ENCODE results near the gene MS4A13. TPM values are rescaled to one million over a fixed set of nuclear protein-coding genes. Genes with fewer than 3 reads are reported as not detected.
A peak's percentile ranks its signal among the peaks of the same experiment; 100 is the strongest.

MS4A13 gene, protein sequence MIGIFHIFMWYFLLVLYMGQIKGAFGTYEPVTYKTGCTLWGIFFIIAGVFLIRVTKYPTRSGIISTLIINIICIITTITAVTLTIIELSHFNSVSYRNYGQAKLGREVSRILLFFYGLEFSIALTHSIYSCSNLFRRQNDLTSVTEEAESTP
- polyA plus RNA-seq = not detected

DNA sequence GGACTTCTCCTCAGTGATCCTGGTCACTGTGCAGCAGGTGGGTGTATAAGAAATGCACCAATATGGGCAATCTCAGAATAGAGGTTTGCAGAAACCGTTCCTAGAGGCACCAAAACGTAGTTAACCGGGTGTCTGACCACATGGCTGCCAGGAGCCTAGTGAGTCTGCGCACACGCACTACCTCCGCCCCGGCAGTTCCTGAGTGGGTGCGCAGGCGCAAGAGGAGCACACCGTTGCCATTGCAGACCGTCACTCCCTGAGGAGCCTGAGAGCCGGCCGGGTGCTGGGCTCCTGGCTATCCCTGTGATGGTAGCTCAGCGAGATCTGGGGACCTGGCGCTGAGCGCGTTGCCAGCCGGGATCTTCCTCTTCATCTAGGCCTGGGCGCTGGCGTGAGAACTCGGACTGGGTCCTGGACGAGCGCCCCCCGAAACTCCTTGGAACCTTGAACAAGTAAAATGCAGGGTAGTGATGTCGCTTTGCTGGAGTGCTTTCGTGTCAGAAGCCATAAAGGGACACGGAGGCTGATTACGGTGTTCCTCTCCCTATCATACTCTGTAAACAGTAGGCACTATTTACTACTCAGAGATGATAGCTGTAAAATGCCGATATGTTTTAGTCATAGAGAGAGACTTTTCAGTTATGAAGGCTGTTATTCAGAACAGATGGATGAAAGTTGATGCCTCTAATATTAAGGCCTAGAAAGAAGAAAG, at the start of gene MS4A13:
MS4A13 (plus strand) TSS at position 249 of the 712 bp plus-strand sequence. CDS start 2,692 bp downstream, outside the sequence.
- Mint-ChIP-seq H3K27ac (no peak within 1 kb of the TSS), H3K4me1 (no peaks in the 10 kb centered on the region), H3K9me3 (peaks cover 0 to 7% (median 0%) of the 10 kb centered on the region in 6 donors), H3K27me3 (ENCODE audit: low read depth in 3 of 3) (peaks cover 0 to 7% (median 4%) of the 10 kb centered on the region in 3 donors), H3K36me3 (no peaks in the 10 kb centered on the region), H3K4me3 (no peak within 1 kb of the TSS)
- no peak for DNase-seq

DNA sequence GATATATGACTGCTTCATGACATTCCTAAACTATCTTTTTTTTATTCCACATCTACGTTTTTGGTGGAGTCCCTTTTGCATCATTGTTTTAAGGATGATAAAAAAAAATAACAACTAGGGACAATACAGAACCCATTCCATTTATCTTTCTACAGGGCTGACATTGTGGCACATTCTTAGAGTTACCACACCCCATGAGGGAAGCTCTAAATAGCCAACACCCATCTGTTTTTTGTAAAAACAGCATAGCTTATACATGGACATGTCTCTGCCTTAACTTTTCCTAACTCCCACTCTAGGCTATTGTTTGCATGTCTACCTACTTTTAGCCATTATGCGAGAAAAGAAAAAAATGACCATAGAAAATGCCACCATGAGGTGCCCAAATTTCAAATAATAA, 46.4 kb upstream of the MS4A13 start:
- DNase-seq = no peak
- no peaks in the 10 kb centered on the region for H3K4me1 Mint-ChIP-seq
- H3K27me3 Mint-ChIP-seq (ENCODE audit: low read depth in 3 of 3) = peaks cover 4 to 9% (median 8%) of the 10 kb centered on the region in 3 donors
- no peaks in the 10 kb centered on the region for H3K9me3 Mint-ChIP-seq
- H3K36me3 Mint-ChIP-seq = peaks cover 0 to 4% (median 0%) of the 10 kb centered on the region in 3 donors
- no peak overlapping the region for H3K4me3 Mint-ChIP-seq
- H3K27ac Mint-ChIP-seq = no peak overlapping the region

DNA sequence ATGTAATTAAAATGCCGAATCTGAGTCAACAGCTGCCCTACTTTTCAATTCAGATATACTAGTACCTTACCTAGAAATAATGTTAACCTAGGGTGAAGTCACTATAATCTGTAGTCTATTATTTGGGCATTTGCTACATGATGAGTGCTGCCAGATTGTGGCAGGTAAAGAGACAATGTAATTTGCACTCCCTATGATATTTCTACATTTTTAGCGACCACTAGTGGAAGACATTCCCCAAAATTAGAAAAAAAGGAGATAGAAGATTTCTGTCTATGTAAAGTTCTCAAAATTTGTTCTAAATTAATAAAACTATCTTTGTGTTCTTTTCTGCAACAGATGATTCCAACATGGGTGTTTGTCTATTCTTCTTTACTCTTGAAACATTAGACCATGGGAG, 45.5 kb upstream of the MS4A13 start:
- no peak for DNase-seq
- no peak overlapping the region for H3K27ac Mint-ChIP-seq
- peaks cover 0 to 4% (median 0%) of the 10 kb centered on the region in 3 donors for H3K36me3 Mint-ChIP-seq
- no peaks in the 10 kb centered on the region for H3K9me3 Mint-ChIP-seq
- H3K4me1 Mint-ChIP-seq = no peaks in the 10 kb centered on the region
- H3K27me3 Mint-ChIP-seq (ENCODE audit: low read depth in 3 of 3) = peaks cover 4 to 9% (median 7%) of the 10 kb centered on the region in 3 donors
- no peak overlapping the region for H3K4me3 Mint-ChIP-seq

DNA sequence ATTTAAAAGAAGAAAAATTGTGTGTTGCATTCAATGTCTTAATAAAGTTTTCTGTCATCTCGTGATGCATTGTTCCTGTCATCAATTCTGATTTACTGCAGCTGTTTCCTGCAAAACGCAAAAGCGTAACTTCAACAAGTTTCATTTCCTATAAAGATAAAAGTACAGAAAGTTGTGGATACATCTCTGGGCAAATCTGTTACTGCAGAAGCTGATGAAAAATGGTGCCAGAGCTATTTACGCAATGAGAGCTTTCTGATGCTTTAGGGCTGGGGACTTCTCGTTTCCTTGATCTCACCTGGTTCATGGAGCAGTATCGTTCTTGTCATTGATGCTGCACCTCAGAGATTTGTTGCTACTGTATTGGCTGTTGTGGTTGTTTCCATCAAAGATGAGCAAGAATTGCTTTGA, 38.2 kb upstream of the MS4A13 start:
- Mint-ChIP-seq H3K4me1 (no peaks in the 10 kb centered on the region), H3K36me3 (peaks cover 0 to 4% (median 0%) of the 10 kb centered on the region in 3 donors), H3K9me3 (peaks cover 0 to 5% (median 0%) of the 10 kb centered on the region in 6 donors), H3K27ac (no peak overlapping the region), H3K4me3 (no peak overlapping the region), H3K27me3 (ENCODE audit: low read depth in 3 of 3) (peaks cover 0 to 4% (median 0%) of the 10 kb centered on the region in 3 donors)
- DNase-seq = no peak

DNA sequence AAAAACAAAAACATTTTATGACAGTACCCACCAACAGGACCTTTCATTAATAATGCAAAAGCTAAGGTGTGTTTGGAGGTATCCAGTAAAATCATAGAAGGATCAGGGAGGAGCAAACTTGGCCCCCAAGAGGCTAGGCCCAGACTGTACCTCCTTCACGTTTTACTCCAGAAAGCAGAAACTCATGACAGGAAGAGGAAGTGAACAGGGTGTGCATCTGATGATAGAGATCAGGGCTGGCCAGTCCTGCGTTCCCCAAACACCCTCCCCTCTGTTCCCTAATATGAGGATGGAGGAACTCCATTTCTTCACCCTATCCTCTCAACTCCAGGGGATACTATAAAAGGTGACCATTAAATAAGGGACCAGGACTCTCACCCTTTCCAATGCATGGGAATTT, 32.8 kb upstream of the MS4A13 start:
- Mint-ChIP-seq H3K4me3 (no peak overlapping the region), H3K27me3 (ENCODE audit: low read depth in 3 of 3) (peaks cover 0 to 5% (median 3%) of the 10 kb centered on the region in 3 donors), H3K27ac (no peak overlapping the region), H3K36me3 (no peaks in the 10 kb centered on the region), H3K4me1 (no peaks in the 10 kb centered on the region), H3K9me3 (peaks cover 0 to 2% (median 0%) of the 10 kb centered on the region in 6 donors)
- DNase-seq = no peak

DNA sequence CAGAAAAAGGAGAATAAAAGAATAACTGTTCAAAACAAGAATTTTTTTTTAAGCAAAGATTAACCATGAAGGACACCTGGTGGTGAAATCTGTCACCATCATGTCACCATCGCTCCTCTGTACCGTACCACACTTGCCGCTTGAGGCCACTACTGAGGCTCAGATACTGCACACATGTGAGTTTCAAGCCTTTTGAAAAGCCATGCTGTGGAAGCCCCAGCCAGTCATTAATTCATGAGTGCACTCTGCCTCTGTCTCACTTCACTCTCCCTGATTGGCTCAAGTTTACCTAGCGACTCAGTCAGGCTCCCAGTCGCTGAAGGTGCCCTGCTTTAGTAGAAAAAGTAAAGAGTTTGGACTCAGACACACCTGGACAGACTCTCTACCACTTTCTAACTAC, 29.2 kb upstream of the MS4A13 start:
- Mint-ChIP-seq H3K27me3 (ENCODE audit: low read depth in 3 of 3) (peaks cover 3 to 11% (median 5%) of the 10 kb centered on the region in 3 donors), H3K36me3 (no peaks in the 10 kb centered on the region), H3K9me3 (no peaks in the 10 kb centered on the region), H3K27ac (no peak overlapping the region), H3K4me1 (no peaks in the 10 kb centered on the region), H3K4me3 (no peak overlapping the region)
- DNase-seq = no peak

DNA sequence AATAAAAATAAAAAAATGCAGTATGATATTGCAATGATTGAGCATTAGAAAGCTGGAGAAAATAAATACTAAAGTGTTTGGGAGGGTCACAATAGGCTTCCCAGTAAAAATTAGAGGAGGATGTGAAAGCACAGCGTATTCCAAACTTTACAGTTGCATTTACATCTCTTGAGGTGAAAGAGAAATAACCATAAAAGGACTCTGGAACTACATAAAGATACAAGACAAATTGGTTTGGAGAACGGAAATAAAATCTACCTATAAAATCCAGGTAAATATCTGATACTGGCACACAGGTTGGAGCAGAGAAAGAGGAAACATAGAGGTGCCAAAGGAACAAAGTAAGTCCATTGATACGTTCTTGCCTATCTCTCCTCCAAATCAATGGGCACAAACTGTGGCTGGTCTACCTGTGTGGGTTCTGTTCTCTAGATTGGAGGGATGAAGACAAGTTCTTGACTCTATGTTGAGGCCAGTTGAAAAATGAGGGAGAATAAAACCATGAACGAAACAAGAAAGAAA, 22.6 kb upstream of the MS4A13 start, which contains the start of gene MS4A12:
MS4A12 (plus strand) TSS at position 291 of the 522 bp plus-strand sequence. CDS start 4,541 bp downstream, outside the sequence.
- Mint-ChIP-seq H3K4me3 (no peak within 1 kb of the TSS), H3K4me1 (no peaks in the 10 kb centered on the region), H3K27ac (no peak within 1 kb of the TSS), H3K9me3 (peaks cover 0 to 1% (median 0%) of the 10 kb centered on the region in 6 donors), H3K27me3 (ENCODE audit: low read depth in 3 of 3) (peaks cover 0 to 14% (median 5%) of the 10 kb centered on the region in 3 donors), H3K36me3 (no peaks in the 10 kb centered on the region)
- DNase-seq = no peak

DNA sequence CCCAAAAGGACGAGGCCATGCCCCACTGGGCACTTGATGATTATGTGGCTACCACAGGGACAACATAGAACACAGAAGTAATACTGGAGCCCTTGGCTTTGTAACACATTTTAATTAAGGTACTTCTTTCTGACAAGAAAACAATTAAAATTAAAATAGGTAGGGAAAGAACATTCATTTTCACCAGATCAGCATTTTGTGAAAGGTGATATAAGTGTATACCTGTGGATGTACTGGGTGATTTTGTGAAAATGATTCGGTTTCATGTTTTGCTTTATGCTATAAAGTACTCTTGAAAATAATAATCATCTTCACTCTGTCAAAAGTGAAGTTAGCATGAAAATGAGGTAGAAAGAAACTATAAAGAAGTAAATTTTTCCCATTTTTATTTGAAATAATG, 21.7 kb upstream of the MS4A13 start:
- no peak for DNase-seq
- no peak overlapping the region for H3K27ac Mint-ChIP-seq
- H3K4me1 Mint-ChIP-seq = no peaks in the 10 kb centered on the region
- H3K27me3 Mint-ChIP-seq (ENCODE audit: low read depth in 3 of 3) = peaks cover under 1 to 13% (median 5%) of the 10 kb centered on the region in 3 donors
- peaks cover 0 to 1% (median 0%) of the 10 kb centered on the region in 6 donors for H3K9me3 Mint-ChIP-seq
- no peaks in the 10 kb centered on the region for H3K36me3 Mint-ChIP-seq
- no peak overlapping the region for H3K4me3 Mint-ChIP-seq

DNA sequence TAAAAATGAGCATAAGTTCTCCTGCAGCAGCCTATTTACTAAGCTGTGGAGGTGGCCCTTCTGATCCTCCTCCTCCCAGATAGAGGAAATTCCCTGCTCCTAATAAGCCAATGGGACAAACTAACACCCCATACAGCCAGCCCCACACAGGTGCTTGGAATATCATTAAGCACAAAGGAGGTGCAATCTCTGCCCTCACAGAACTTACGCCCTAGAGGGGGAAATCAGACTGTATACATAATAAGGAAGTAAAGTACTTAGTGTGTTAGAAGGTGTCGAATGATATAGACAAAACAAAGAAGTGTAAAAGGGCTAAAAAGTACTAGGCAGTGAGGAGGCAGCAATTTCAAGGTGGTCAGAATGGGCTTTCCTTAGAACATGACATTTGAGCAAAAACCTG, 16.8 kb upstream of the MS4A13 start:
- peaks cover 12 to 27% (median 13%) of the 10 kb centered on the region in 3 donors for H3K27me3 Mint-ChIP-seq (ENCODE audit: low read depth in 3 of 3)
- peaks cover 0 to 1% of the 10 kb centered on the region in 2 donors for H3K4me1 Mint-ChIP-seq

DNA sequence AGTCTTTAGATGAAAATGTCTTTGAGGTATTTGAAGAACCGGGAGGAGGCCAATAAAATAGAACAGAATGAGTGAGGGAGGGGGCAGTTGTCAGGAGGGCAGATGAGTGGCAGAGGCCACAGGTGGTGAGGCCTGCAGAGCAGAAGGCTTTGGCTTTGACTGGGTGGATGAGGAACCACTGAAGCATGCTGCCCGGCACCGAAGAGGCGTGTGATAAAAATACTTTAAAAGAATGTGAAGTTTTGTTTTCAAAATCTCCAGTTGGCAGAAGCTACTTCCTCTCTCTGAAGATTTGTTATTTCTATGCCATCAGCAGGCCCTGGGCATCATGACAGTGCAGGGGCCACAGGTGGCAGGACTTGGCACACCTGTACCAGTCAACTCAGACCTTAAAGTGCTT, 16.3 kb upstream of the MS4A13 start:
- H3K4me1 Mint-ChIP-seq = peaks cover 0 to 6% of the 10 kb centered on the region in 2 donors
- peaks cover 12 to 27% (median 13%) of the 10 kb centered on the region in 3 donors for H3K27me3 Mint-ChIP-seq (ENCODE audit: low read depth in 3 of 3)
- H3K4me3 Mint-ChIP-seq = no peak overlapping the region
- H3K9me3 Mint-ChIP-seq = peaks cover 0 to 1% (median 0%) of the 10 kb centered on the region in 6 donors
- H3K36me3 Mint-ChIP-seq = no peaks in the 10 kb centered on the region
- no peak for DNase-seq
- H3K27ac Mint-ChIP-seq = no peak overlapping the region

More for the DNA sequence above, 16.8 kb upstream of the MS4A13 start:
- peaks cover 0 to 1% (median 0%) of the 10 kb centered on the region in 6 donors for H3K9me3 Mint-ChIP-seq
- no peak overlapping the region for H3K27ac Mint-ChIP-seq
- H3K4me3 Mint-ChIP-seq = no peak overlapping the region
- H3K36me3 Mint-ChIP-seq = no peaks in the 10 kb centered on the region
- no peak for DNase-seq

DNA sequence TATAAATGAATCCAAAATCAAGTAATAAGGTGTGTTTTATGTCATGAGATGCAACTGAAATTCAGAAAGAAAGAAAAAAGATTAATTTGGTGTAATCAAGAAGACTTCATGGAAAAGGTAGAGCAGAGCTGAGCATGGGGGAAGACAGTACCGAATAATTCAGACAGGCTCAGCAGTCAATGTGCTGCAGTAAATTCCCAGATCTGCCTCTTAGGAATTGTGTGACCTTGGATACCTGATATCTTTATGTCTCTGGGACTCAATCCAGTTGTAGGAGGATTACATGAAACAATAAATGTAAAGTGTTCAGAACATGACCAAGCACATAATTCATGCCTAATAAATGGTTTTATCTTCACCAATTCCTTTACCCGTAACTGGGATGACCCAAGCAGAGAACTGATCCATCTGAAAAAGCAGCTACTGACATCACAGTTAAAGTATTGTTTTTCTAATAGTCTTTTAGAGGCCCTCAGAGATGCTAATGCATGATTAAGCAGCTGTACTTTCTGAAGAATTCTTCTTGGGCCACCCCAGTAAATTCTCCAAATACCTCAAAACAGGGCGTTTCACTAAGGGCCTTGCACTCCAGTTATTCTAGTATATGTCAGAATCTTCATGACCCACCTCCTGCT, 14.8 kb upstream of the MS4A13 start:
- Mint-ChIP-seq H3K4me1 (peaks cover 12 to 20% of the 10 kb centered on the region in 2 donors), H3K27me3 (ENCODE audit: low read depth in 3 of 3) (peaks cover 12 to 24% (median 17%) of the 10 kb centered on the region in 3 donors), H3K36me3 (no peaks in the 10 kb centered on the region), H3K9me3 (peaks cover 0 to 4% (median 0%) of the 10 kb centered on the region in 6 donors), H3K4me3 (no peak overlapping the region), H3K27ac (no peak overlapping the region)
- no peak for DNase-seq

DNA sequence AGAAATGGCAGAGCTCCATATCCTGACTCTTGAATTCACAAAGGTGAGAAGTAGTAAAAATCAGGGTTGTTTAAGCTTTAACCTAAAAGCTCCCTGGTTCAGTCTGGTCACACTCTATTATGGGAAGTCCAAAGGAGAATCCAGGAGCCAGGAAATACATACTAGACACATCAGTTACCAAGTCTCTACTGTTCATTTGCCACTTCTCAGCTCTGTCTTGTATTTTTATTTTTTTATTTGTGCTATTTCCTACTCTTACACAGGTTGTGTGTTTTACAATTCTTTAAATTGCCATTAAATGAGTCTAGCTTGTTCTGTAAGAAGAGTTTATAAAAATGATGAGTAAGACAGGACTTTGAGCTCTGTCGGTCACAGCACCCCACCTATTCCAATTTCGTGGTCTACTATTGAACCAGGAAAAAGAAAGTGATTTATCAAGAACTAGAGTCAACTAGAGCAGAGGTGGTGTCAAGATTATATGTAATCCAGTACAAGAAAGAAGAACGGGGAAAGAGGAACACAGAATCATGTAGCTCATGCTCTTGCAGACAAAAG, 12.9 kb upstream of the MS4A13 start:
- Mint-ChIP-seq H3K4me3 (no peak overlapping the region), H3K9me3 (peaks cover 0 to 5% (median 0%) of the 10 kb centered on the region in 6 donors), H3K27ac (no peak overlapping the region), H3K36me3 (no peaks in the 10 kb centered on the region), H3K4me1 (peaks cover 12 to 20% of the 10 kb centered on the region in 2 donors), H3K27me3 (ENCODE audit: low read depth in 3 of 3) (peaks cover 12 to 23% (median 17%) of the 10 kb centered on the region in 3 donors)
- no peak for DNase-seq

DNA sequence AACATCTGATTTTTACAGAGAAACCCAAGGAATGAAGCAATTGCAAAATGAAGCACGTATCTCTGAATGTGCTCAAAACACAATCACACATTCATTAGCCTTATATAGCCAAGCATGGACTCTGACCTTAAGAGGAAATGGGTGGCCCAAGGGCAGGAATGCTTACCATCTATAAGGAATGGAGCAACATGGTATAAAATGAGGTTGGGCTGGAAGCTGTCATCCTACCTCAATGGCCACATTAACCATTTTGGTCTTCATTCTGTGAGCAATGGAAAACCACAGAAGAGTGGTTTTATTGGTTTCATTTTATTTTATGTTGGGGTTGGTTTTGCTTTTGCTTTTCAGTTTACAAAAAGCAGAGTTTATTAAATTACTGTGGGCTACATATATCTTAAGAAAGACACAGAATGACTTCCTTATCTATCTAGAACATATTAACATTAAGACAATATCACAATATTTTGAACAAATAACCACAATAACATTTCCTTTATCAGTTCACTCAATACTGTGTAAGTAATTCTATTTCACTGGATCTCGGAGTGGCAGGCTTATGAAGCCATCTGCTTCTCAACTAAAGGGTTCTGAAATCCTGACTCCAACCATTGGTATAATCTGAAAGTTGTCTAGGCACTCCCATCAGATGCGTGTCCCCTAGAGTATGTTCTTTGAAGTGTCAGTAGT, 10.8 kb upstream of the MS4A13 start:
- peaks cover 7 to 20% (median 18%) of the 10 kb centered on the region in 3 donors for H3K27me3 Mint-ChIP-seq (ENCODE audit: low read depth in 3 of 3)
- peaks cover 0 to 5% (median 0%) of the 10 kb centered on the region in 6 donors for H3K9me3 Mint-ChIP-seq
- peak overlapping the region; percentile 7 to 42 (median 26) for H3K4me3 Mint-ChIP-seq
- DNase-seq = peak; percentile 27 to 42 (median 30)
- no peaks in the 10 kb centered on the region for H3K36me3 Mint-ChIP-seq
- H3K4me1 Mint-ChIP-seq = peaks cover 12 to 20% of the 10 kb centered on the region in 2 donors
- H3K27ac Mint-ChIP-seq = peak overlapping the region in 1 of 6 donors; percentile 0
